NCI-H2171 treated with DMSO at 0.1 percent for 48 hours (cell line): ENCODE measurements around the gene DPYSL5.
"Not testable (repeated sequence)": the region's sequence is repeated elsewhere in the genome, so short reads cannot be mapped to it uniquely, and the experiment has no call there.

ENCODE experiments used
- DNase-seq: peaks from one replicate; lab custom pipeline; 2025; lab: John Stamatoyannopoulos, UW

Gene DPYSL5

DNA sequence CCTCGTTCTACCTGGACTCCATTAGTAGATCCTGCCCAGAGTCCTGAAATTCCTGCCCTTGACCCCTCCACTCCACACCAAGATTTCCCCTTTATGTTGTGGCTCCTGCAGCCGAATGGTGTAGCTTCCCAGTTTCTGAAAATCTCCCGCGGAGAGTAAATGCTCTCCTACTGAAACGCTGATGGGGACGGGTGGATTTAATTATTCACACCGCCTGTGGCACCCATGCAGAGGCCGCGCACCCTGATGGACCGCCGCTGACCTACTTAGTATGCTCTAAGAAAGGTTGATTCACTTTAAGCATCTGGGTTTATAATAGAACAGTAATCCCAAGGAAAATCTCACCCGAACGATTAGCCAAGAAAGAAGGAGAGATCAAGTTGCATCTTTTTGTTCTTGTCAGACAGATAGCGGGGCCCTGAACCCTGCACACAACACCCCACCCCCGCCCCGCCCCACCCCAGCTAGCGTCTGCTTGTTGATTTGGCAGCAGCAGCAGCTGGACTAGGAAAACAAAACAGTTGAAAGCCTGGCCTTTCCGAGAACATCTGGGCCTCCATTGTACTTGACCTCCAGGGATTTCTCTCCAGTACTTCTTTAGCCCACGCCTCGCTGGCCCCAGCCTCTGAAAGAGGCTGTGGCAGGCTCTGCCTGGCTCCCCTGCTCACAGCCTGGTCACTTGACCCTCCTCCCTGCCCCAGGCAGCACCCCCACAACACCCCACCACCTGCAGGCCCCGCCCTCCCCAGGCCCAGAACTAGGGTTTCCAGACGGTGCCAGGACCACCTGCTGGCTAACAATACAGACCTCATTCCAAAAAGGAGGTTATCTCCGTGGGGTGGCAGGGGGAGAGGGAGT lies 53.6 kb downstream of the DPYSL5 start:
- DNase-seq: peak; percentile 98

DNA sequence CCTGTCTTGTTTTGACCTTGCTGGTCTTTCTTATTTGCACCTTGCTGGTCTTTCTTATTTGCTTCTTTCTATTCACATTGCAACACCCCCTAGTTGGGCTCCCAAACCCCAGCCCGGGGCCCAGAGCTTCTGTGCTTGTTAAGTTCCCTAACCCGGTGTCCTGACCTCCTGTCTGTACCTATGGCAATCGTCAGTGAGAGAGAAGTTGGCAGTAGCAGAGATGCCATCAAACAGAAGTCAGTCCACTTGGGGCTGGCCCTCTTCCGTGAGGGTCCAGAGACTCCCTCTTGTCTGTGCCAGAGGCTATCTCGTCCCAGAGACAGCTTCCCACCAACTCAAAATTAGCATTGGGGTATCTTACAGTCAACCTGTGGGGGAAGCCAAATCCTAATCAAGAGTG lies 55.7 kb downstream of the DPYSL5 start:
- DNase-seq: no peak

DNA sequence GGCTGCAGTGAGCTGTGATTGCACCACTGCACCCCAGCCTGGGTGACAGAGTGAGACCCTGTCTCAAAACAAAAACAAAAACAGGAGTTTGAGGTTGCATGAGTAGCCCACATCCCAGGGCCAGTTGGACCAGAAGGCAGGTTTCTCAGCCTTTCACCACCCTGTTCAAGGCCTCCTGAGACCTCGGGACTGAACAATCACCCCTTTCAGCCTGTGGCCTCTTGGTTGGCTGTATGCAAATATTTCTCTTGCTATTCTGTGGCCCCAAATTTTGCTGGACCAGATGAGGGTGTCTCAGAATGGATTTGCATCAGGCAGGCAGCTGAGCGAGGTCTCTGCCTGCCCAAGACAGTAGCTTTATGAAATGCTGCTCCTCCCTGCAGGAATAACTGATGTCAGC lies 56.9 kb downstream of the DPYSL5 start:
- no peak for DNase-seq

DNA sequence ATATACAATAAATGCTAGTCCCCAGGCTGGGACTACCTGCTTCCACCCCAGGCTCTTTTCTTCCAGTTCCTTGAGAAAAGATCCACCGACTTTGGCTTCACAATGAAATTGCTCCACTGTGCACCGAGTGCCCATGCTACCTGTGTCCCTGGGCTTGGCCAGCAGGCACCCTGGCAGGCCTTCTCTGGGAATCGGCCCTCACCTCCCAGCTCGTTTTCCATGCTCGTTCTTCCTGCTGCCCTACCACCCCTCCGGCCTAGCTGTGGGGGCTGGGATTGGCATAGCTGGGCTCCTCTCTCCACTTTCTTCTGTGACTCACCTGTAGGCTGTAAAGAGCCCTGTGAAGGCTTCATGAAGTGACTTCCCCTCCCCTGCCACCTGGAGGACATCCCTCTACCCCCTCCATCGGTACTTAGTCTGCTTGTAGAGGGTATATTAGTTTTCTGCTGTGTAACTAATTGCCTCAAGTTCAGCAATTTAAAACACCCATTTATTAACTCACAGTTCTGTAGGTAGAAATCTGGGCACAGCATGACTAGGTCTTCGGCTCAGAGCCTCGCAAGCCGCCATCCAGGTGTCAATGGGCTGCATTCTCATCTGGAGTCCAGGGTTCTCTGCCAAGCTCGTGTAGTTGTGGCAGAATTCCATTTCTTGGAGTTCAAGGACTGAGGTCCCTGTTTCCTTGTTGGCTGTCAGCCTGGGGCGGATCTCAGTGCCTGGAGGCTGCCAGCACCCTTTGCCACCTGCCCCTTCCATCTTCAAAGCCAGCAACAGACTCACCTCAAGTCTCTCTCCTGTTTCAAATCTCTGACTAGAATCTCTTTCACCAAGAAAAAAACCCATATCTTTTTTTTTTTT lies 57.6 kb downstream of the DPYSL5 start:
- DNase-seq: no peak

DNA sequence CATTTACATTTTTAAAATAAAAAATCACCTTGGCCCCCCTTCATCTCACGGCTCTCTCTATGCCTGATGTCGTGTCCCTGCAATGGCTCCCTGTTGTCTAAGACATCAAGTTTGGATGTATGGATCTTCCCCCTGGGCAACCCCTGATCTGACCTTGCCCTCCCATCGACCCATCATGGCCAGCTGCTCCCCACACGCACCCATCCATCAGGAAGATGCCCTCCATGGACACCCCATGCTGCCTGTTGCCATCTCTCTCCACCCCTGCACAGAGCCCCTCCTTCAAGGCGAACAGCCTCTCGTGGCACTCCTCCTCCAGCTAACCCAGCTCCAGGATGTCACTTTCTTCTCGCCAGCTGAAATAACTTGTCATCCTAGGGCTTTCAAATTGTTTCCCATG lies 59.5 kb downstream of the DPYSL5 start:
- no peak for DNase-seq

DNA sequence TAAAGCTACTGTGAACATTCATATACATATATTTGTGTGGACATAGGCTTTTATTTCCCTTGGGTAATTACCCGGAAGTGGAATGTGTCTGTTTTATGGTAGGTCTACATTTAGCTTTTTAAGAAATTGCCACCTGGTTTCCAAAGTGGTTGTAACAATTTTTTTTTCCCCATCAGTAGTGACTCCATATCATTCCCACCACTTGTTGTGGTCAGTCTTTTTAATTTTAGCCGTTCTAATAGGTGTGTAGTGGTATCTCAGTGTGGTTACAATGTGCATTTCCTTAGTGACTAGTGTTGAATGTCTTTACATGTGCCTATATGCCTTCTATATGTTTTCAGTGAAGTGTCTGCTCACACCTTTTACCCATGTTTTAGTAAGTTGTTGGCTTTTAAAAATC lies 62.2 kb downstream of the DPYSL5 start:
- DNase-seq: no peak

DNA sequence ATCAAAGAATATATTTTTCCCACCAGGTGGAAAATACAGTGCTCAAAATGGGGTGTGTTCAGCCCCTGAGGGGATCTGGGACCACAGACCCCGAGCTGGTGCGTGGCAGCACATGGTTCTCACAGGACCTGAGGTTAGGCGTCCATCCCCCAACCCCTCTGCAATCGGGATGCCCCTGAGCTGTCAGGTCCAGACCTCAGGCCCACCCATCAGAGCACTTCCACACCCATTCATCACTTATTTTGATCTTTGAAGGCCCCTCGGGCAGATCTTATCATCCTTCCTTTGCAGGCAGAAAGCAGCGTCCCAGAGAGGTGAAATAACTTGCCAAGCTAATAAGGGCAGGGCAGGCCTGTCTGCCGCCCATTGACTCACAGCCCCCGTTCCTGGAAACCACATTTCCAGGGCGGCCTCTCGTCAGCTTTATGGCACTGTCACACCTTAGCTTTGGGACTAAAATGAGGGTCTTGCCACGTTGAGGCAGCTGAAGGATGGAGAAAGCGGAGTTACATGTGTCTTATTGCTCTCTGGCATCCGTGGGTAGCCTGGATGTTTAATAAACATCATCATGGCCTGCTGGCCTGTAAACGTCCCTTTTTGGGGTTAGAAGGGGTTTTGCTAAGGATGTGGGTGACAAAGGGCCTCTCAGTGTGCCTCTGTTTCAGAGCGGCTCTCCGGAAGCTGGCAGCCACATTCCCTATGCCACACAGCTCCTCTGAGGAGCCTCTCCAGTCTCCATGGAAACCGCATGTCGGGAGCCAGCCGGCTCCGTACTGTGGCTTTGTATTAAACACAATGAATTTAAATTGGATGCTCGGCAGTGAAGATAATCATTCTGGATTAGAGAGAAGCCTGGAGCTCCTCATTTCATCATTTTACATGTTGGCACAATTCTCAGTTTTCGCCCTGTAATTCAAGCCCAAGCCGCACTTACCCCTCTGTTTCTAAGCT lies 64.3 kb downstream of the DPYSL5 start:
- DNase-seq: peak; percentile 10

DNA sequence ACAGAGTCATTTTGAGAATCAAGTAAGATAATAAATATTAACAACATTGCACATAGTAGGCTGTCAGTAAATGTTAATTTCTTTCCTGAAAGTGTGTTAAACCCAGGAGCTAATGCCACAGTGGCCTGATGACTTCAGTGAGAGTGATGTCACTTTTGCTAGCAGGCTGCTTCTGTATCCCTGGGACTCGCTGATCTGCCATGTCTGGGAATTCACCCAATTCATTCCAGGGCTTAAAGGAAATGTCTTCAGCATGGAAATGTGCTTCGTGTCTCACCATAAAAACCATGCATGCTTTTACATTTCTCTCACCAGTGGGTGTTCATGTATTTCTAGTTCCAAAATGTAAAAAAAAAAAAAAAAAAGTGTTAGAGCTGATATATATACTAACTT lies 65.7 kb downstream of the DPYSL5 start:
- no peak for DNase-seq

DNA sequence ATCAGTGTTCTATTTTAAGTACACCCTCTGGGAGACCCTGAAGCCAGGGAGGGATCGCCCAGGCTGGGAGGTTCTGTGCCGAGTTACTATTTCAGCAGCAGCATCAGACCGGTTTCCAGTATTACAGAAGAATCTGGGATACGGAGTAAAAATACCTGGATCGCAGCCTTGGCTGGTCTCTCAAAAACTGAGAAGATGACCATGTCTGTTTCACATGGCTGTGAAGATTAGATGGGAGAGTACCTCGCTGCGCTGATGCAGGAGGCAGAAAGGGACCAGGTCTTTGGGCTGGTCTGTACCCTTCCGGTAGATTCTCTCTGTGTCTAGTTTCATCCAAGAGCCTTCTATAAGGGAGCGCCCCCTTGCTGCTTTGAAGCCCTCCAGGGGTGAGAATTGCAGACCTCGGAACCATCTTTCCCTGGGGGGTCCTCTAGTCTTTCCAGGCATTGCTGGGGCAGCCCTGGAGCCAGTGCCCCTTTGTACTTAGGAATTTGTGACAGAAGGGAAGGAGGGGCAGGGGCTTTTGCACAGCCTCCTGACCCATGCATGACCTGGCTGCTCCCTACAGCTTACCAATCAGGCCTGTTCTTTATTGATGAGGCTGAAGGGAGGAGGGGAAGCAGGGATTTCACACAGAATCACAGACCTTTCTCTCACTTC lies 66.2 kb downstream of the DPYSL5 start:
- DNase-seq: no peak

DNA sequence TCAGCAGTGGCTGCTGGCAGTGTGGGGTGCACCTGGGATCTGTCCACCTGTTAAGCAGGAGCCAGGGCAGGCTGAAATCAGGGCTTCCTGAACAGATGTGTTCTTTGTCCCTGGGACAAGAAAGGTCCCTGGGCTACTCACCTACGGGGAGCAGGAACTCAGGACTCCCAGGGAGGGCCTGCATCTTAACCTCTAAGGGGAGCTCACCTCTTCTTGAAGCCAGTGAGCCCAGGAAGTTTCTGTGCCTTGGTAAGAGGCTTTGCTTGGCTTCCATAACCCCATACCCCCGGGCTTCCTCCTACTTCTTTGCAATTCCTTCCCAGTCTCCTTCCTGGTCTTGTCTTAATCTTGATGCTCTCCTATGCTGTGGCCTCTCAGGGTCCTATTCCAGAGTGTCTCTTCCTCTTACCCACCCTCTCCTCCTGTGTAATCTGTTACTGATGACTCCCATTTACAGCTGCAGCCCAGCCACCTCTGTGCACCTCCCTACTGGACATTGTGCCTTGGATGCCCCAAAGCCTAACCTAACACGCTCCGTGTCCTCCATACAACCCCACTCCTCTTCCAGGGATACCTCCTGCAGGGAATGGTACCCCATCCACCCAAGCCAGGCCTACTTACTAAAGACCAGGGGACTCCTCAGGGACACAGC lies 66.9 kb downstream of the DPYSL5 start:
- no peak for DNase-seq

DNA sequence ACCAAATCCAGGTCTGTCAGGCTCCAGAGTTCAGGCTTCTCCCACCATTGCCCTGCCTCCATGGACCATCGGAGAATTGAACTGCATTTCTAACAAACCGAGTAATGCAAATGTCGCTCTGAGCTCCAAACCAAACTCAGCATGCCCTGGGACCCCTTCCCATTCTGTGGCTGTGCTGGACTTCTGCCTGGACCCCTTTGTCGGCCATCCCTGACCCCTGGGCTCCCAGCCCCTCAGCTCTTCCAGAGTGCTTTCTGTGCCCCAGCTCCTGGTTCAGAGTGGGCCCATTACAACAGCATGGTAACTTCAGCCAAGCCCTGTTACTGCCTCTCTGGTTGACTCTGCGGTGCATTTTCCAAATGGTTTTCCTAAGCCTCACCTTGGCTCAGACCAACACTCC lies 67.4 kb downstream of the DPYSL5 start:
- DNase-seq: no peak

DNA sequence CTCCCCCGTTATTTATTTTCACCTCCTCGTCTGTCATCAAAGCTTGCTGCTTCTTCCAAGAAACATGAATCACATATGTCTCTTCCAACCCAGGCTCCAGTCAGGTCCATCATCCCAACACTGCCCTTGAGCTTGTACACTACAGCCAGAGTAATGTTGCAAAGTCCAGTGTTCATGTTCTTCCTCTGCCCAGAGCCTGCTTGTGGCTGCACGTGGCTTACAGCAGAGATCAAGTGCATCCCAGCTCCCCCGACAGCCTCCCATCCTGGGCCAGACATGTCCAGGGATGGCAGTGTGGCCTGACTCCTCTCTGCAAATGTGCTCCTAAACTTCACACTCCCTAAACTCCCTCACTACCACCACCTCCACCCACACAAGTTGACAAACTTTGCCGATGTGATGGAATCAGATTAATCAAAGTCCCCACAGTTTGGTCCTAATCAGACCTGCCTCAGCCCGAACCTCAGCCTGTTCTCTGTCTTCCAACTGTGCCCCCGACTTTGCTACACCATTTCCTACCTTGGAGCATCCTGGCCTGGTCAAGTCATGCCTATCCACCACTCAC lies 68.3 kb downstream of the DPYSL5 start:
- no peak for DNase-seq

DNA sequence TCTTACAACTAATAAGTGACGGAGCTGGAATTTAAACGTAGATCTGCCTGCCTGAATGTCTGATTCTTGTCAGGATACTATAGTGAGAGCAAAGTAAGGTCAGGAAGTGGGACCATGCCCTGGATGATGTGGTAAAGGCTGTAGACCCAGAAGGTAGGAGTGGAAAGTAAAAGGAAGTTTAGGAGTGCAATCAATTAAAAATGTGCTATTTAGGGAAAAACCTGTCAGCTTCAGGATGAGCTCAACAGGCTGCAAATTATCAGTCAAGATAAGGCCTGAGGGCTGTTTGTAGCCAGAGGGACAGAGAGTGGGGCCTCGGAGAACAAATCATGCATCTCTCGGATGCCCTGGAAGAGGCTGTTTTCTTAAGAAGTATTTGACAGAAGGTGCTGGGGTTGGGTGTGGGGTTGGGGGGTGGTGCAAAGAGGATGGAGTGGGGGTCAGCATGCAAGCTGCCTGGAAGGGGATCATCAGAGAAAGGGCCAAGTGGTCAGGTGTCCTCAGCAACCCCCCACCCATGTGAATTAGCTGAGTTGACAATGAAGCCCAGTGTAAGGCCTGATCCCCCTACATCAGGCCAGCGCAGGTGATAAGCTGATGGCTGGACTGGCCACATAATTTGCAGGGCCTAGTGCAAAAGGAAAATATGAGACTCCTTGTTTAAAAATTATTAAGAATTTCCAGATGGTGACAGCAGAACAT lies 69.4 kb downstream of the DPYSL5 start:
- DNase-seq: no peak

DNA sequence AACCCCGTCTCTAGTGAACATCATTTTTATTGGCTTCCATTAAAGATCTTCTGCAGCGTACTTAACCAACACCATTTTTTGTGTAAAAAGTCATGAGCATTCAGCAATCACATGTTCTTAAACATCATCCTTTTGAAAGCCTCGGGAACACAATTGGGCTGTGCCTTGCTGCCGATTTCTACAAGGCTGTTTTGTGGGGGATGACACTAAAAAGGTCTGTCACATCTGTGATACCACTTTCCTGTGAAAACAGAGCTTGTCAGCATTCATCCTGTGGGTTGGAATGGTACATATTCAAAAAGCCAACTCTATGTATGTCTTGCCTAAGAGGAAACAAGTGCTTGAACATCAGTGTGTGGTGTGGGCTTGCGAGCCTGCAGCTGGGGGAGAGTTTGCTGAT lies 73.4 kb downstream of the DPYSL5 start:
- DNase-seq: no peak

DNA sequence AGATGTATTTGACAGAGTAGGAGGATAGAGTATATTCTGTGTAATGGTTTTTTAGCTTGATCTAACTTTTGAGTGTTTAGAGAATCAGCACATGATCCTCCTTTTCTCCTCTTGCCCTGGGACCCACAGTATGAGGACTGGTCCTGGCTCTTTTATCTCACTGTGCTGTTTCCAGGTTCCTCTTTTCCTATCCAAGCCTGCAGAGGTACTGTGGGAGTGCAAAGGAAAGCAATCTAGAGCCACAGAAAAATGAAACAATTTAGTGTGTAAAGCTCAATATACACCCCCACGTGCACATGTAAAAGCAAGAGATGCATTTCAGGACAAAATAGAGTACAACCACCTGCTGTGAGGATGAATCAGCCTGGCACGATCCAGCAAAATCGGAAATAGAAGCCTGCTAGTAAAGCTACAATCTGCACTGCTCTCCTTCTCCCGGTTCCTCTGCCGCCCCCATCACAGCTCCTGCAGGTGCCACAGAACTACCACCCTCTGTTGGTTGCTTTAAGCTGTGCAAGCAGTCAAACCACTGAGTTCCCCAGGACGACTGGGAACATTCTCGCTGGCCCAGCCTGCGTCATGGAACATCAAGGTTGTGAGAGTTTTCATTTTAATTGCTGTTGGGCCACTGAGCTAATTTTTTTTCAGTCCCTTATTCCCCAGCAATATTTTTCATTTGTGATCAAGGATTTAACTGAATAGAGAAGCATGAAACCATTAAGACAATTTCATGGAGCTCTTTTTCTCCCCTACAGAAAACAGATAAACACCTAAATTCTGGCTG lies 74.7 kb downstream of the DPYSL5 start:
- peak; percentile 87 for DNase-seq

DNA sequence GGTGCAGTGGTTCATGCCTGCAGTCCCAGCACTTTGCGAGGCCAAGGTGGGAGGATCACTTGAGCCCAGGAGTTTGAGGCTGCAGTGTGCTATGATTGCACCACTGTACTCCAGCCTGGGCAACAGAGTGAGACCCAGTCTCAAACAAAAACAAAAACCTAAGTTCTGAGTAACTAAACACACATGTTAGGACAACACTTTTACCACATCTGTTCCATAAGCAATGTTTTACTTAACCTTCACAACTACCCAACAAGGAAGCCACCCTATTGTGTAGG lies 75.2 kb downstream of the DPYSL5 start:
- DNase-seq: not testable (repeated sequence)

DNA sequence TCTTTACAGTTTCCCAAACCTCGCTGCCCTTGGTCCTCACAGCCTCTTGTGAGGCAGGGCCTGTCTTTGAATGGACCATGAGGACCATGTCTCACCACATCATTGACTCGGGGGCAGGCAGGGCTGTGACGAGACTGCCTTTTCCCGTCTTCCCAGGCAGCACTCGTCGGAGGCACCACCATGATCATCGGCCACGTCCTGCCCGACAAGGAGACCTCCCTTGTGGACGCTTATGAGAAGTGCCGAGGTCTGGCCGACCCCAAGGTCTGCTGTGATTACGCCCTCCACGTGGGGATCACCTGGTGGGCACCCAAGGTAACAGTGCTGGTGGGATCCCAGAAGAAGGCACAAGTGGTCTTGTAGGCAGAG lies 76.8 kb downstream of the DPYSL5 start:
- no peak for DNase-seq

DNA sequence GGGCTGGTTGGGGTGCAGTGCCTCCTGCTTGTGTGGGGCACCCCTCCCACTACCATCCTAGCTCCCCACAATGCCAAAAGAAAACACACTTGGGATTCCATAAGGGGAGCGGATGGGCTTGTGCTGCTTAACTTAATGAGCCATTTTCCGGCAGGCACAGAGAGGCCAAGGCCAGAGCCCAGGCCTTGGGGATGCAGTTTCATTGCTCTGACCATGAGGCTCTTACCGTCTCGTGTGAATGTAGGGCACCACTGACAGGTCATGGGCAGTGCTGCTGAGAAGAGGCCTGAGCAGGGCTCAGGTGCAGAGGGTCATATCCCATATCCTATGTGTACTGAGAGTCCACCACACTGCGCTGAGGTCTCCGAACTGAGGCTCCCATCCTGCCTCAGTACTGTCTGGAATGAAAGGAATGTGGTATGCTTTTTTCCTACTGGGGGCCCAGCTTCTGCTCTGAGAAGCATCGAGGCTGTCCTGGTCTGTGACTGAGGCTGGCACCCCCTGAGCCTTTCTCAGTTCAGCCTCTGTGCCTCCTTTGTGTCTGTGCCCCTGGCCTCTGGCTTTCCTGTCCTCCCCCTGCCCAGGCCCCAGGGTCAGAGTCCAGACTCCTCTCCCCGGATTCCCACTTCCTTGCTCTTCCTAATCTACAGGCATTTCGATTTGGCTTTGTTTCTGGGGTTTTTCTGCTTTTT lies 77.3 kb downstream of the DPYSL5 start:
- DNase-seq: no peak

DNA sequence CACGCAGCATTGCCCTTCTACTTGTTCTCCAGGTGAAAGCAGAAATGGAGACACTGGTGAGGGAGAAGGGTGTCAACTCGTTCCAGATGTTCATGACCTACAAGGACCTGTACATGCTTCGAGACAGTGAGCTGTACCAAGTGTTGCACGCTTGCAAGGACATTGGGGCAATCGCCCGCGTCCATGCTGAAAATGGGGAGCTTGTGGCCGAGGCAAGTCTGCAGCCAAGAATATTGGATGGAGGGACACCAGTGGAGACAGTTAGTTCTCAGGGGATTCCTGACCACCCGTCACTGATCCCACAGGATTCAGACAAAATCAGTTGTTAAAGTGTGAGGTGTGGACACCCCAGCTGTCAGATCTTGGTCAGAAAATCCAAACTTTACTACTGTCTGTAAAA lies 79.3 kb downstream of the DPYSL5 start:
- no peak for DNase-seq
